ENCODE data around the gene ATP10B. TPM values are rescaled to one million over a fixed set of nuclear protein-coding genes. Genes with fewer than 3 reads are reported as not detected.
"Not testable (repeated sequence)": the region's sequence is repeated elsewhere in the genome, so short reads cannot be mapped to it uniquely, and the experiment has no call there.

The ATP10B gene
- total RNA-seq, 2 donors from 2014 or later: 0.99 TPM; not detected in 1

- DNase-seq (ENCODE audit: low spot score): no peak
- no peak overlapping the region for H3K4me3 ChIP-seq
- H3K27ac ChIP-seq: no peak overlapping the region
- no peaks in the 10 kb centered on the region for H3K9me3 ChIP-seq
- no peaks in the 10 kb centered on the region for H3K36me3 ChIP-seq
- no peak for TF ChIP-seq CTCF (IDR thresholded peaks at IDR 0.05)
- no peaks in the 10 kb centered on the region for H3K27me3 ChIP-seq (replicated peaks; ENCODE audit: insufficient read depth)
- H3K4me1 ChIP-seq (ENCODE audit: control insufficient read depth in 1 of 2, low read depth in 2 of 2): no peaks in the 10 kb centered on the region
- ATAC-seq (ENCODE audit: insufficient number of reproducible peaks, low FRiP score, low read depth): no peak
Measured at GRCh38 chr5:160743027-160743426, 109.0 kb downstream of the ATP10B start.

- Histone ChIP-seq H3K27me3 (replicated peaks; ENCODE audit: insufficient read depth) (no peaks in the 10 kb centered on the region), H3K4me3 (no peak overlapping the region), H3K36me3 (no peaks in the 10 kb centered on the region), H3K4me1 (ENCODE audit: control insufficient read depth in 1 of 2, low read depth in 2 of 2) (no peaks in the 10 kb centered on the region), H3K9me3 (no peaks in the 10 kb centered on the region), H3K27ac (no peak overlapping the region)
- TF ChIP-seq CTCF (IDR thresholded peaks at IDR 0.05): no peak
- no peak for ATAC-seq (ENCODE audit: insufficient number of reproducible peaks, low FRiP score, low read depth)
- DNase-seq (ENCODE audit: low spot score): no peak
Measured at GRCh38 chr5:160742446-160742845, 109.6 kb downstream of the ATP10B start.

GRCh38 chr5:160727296-160727997 is 124.6 kb downstream of the ATP10B start:
- Histone ChIP-seq H3K4me3 (no peak overlapping the region), H3K27me3 (replicated peaks; ENCODE audit: insufficient read depth) (no peaks in the 10 kb centered on the region), H3K27ac (no peak overlapping the region), H3K4me1 (ENCODE audit: control insufficient read depth in 1 of 2, low read depth in 2 of 2) (no peaks in the 10 kb centered on the region), H3K9me3 (no peaks in the 10 kb centered on the region), H3K36me3 (no peaks in the 10 kb centered on the region)
- ATAC-seq (ENCODE audit: insufficient number of reproducible peaks, low FRiP score, low read depth) (no peak), DNase-seq (ENCODE audit: low spot score) (no peak)
- no peak for TF ChIP-seq CTCF (IDR thresholded peaks at IDR 0.05)

- H3K4me3 ChIP-seq: no peak overlapping the region
- ATAC-seq (ENCODE audit: insufficient number of reproducible peaks, low FRiP score, low read depth) (no peak), DNase-seq (ENCODE audit: low spot score) (no peak)
- H3K27ac ChIP-seq: no peak overlapping the region
- no peak for TF ChIP-seq CTCF (IDR thresholded peaks at IDR 0.05)
- H3K4me1 ChIP-seq (ENCODE audit: control insufficient read depth in 1 of 2, low read depth in 2 of 2): no peaks in the 10 kb centered on the region
- H3K27me3 ChIP-seq (replicated peaks; ENCODE audit: insufficient read depth): no peaks in the 10 kb centered on the region
- H3K36me3 ChIP-seq: no peaks in the 10 kb centered on the region
- H3K9me3 ChIP-seq: no peaks in the 10 kb centered on the region
Measured at GRCh38 chr5:160726721-160727120, 125.3 kb downstream of the ATP10B start.

- ATAC-seq (ENCODE audit: insufficient number of reproducible peaks, low FRiP score, low read depth) (no peak), DNase-seq (ENCODE audit: low spot score) (no peak)
- H3K9me3 ChIP-seq: no peaks in the 10 kb centered on the region
- no peak overlapping the region for H3K27ac ChIP-seq
- no peaks in the 10 kb centered on the region for H3K4me1 ChIP-seq (ENCODE audit: control insufficient read depth in 1 of 2, low read depth in 2 of 2)
- H3K36me3 ChIP-seq: no peaks in the 10 kb centered on the region
- no peaks in the 10 kb centered on the region for H3K27me3 ChIP-seq (replicated peaks; ENCODE audit: insufficient read depth)
- TF ChIP-seq CTCF (IDR thresholded peaks at IDR 0.05): no peak
- no peak overlapping the region for H3K4me3 ChIP-seq
Measured at GRCh38 chr5:160720822-160721221, 131.2 kb downstream of the ATP10B start.

- not testable (repeated sequence) for DNase-seq (ENCODE audit: low spot score); H3K36me3 ChIP-seq; ATAC-seq (ENCODE audit: insufficient number of reproducible peaks, low FRiP score, low read depth)
Measured at GRCh38 chr5:160715508-160715907, 136.5 kb downstream of the ATP10B start.

More at GRCh38 chr5:160715508-160715907, 136.5 kb downstream of the ATP10B start:
- not testable (repeated sequence) for H3K4me3 ChIP-seq; H3K4me1 ChIP-seq (ENCODE audit: control insufficient read depth in 1 of 2, low read depth in 2 of 2); H3K27me3 ChIP-seq (replicated peaks; ENCODE audit: insufficient read depth); H3K27ac ChIP-seq; H3K9me3 ChIP-seq

Data from thoracic aorta (tissue), 2 donors.